Stimulated activated CD4-positive, alpha-beta T cell treated with anti-CD3 and anti-CD28 coated beads, TNF-alpha, amount 100 ng/mL, for 48 hours (primary cell): ENCODE measurements around the gene SLC31A1.
A peak's percentile ranks its signal among the peaks of the same experiment; 100 is the strongest.
"Not testable (repeated sequence)": the region's sequence is repeated elsewhere in the genome, so short reads cannot be mapped to it uniquely, and the experiment has no call there.

Source experiments
- DNase-seq, 3 donors: peaks; one replicate each; pipeline ENCODE4 v3.0.0-alpha.2; 2020; ENCODE audit warnings: low read depth in 3 of 3

Gene SLC31A1

GRCh38 chr9:113261917-113262671, 40.8 kb downstream of the SLC31A1 start:
- no peak for DNase-seq

DNA sequence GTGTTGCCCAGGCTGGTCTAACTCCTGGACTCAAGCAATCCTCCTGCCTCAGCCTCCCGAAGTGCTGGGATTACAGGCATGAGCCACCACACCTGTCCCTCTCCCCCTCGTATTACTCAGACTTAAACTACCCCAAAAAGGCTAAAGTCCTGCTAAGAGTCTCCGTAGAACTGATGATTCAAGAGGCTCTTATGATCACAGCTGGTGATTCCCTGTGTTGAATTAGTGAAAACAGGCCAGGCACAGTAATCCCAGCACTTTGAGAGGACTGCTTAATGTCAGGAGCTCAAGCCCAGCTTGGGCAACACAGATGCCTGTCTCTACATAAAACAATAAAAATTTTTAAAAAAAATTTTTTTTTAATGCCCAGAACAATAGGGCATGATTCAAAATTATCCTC, 44.8 kb downstream of the SLC31A1 start:
- DNase-seq: no peak

DNA sequence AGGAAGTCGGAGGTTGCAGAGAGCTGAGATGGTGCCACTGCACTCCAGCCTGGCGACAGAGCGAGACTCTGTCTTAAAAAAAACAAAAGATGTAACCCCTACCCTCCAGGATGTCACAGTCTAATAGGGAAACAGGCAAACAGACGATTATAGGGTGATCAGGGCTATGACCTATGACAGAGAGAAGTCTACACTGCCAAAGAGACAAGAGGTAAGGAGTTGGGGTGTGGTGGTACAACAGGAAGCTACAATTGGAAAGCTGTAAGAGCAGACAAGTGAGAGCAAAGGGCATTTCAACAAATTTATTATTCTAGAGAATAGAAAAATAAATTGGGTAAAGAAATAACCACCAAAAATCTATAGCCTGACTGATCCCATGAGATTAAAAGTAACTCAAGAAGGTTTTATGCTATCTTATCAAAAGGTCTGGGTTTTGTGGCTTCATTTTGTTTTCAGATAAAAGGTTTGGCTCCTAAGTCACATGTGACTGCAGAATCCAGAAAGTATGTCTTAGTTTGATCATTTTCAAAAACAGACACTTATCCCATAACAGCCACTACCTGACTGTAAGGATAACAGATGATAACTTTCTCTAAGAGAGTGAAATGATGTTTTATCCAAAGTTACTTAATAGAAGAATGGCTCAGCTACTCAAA, 46.7 kb downstream of the SLC31A1 start:
- DNase-seq: no peak

GRCh38 chr9:113269355-113269754, 48.0 kb downstream of the SLC31A1 start:
- DNase-seq: no peak

DNA sequence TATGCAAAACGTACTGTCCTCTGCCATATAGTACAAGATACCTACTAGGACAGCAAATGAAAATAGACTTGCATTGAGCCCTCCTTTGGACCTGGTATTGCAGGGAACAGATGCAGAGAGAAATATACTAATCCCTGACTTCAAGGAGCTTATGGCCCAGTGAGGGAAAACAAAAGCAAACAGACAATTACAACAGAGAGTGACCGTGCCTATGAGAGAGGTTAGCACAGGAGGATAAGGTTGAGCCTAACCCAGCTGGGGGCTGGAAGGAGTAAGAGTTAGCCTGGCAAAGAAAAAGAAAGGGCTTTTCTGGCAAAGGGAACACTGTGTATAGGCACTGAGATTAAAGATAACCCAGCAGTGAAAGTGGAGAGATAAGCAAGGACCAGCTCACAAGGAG, 48.5 kb downstream of the SLC31A1 start:
- no peak for DNase-seq

GRCh38 chr9:113274474-113275156, 53.3 kb downstream of the SLC31A1 start:
- DNase-seq: peak in 1 of 3 donors; percentile 33

DNA sequence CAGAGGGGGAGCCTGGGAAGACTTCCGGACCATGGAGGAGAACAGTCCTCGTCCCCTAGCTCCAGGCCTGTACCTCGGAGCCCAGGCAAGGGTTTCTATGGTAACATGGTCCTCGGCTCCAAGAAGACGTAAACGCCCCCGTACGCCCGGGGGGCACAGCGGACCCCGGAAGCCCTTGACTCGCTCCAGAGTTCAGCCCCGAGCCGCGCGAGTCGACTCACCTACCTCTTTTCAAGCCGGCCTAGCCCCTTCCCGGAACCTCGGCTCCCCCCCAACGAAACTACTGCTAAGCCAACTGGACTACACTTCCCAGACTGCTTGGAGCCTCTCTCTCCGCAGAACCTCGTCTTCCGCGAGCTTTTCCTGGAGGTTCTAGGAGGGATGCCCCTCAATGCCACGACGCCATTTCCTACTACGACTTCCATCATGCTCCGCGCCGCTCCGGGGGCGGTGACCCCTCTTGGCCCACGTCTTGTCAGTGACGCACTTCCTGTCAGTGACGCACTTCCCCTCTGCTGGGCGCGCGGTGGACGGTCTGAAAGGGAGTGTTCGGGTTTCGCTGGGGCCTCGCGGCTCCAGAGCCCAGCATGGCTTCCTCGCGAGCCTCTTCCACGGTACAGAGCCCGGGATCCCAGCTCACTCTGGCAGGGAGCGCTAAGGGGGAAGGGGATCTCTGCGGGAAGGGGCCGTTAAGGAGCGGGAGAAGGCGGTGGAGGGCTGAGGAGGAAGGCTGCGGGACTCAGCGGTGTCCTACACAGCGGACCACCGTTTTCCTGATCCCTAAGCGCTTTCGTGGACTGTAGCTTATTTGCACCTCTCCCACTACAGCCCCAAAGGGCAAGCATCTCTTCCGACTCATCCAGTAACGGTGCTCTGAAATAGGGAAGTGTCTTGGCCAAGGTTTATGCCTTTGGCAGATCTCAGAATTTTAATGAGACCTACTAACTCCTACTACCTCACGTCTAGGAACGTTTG, 54.1 kb downstream of the SLC31A1 start, which contains the start of the genes CDC26 and PRPF4:
Gene CDC26 (minus strand): TSS at position 416 of the 975 bp plus-strand sequence. CDS start 3,065 bp downstream, outside the sequence.
Gene PRPF4 (plus strand): TSS at position 502 of the 975 bp plus-strand sequence. CDS start 86 bp downstream, at position 588.
- DNase-seq: peak; percentile 91 to 93 (median 92)

DNA sequence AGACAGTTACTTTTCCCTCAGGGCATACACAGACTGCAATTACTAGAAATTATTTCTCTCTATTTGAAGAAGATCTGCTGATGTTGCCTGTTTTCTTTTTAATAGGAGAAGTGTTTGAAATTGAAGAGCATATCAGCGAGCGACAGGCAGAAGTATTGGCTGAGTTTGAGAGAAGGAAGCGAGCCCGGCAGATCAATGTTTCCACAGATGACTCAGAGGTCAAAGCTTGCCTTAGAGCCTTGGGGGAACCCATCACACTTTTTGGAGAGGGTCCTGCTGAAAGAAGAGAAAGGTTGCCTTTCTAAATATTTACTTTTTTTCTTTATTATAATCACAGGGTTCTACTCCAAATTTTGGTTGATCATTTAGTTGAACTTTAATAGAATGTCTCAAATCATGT, 57.5 kb downstream of the SLC31A1 start:
- no peak for DNase-seq

- no peak for DNase-seq
Measured at GRCh38 chr9:113281356-113281755, 60.0 kb downstream of the SLC31A1 start.

GRCh38 chr9:113289091-113289490, 67.7 kb downstream of the SLC31A1 start:
- DNase-seq: no peak

DNA sequence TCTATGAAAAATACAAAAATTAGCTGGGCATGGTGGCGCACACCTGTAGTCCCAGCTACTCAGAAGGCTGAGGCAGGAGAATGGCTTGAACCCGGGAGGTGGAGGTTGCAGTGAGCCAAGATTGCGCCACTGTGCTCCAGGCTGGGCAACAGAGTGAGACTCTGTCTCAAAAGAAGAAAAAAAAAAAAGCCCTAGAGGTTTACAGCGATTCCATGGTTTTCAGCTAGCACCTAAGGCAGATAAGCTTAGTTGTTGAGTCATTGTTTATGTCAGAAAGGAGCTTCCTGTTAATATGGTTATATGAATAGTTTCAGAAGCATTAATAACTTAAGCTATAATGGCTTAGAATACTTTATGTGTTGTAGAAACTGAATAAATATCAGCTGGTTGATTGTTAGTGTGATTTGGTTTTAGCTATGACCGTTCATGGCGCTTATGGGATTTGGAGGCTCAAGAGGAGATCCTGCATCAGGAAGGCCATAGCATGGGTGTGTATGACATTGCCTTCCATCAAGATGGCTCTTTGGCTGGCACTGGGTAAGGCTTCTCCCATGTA, 68.8 kb downstream of the SLC31A1 start:
- no peak for DNase-seq

GRCh38 chr9:113293285-113293878, 72.0 kb downstream of the SLC31A1 start:
- DNase-seq: no peak

DNA sequence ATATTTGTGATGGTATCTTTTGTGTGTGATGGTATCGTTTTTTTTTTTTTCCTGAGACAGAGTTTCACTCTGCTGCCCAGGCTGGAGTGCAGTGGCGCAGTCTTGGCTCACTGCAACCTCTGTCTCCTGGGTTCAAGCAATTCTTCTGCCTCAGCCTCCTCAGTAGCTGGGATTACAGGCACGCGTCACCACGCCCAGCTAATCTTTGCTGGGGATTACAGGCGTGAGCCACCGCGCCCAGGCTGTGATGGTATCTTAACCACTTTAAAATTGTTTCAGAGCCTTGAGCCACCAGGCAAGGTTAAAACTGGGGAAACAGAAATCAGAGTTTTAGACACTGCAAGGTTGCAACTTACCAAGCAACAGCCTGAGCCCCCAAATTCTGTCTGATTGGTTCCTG, 74.9 kb downstream of the SLC31A1 start:
- DNase-seq: not testable (repeated sequence)

DNA sequence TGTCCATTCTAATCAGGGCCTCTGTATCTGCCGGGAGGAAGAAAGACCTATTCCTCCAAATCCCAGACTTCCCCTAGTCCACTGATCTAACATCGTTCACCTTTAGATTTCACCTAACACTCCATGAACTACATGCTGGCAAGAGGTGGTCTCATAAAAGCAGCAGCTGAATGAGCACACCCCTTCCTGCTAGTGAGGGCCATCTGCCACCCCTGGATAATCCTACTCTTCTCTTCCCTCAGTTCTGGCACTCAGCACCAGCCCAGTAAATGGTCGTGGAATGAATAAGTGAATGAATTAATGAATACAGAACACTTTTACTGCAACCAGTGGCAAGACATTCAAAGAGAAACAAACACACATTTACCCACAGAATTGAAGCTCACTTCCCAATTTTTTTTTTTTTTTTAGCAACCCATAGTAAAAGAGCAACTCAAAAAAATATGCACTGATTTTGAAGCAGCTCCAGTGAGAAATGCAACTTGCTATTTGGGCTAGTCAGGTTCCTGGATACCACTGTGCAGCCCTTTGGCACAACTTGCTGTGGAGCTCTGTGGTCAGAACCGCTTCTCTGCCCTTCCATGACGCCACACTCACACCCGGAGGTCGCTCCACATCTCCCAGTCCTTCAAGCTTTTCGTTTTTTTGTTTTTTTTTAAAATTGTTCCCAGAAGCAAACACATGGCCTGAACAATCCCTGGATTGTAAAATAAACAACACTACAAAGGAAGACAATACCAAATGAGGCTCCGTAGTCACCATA, 75.6 kb downstream of the SLC31A1 start:
- no peak for DNase-seq

- no peak for DNase-seq
Measured at GRCh38 chr9:113298311-113298710, 77.0 kb downstream of the SLC31A1 start.

- no peak for DNase-seq
Measured at GRCh38 chr9:113298924-113299770, 77.8 kb downstream of the SLC31A1 start.

GRCh38 chr9:113299800-113300292, 78.5 kb downstream of the SLC31A1 start:
- DNase-seq: no peak

GRCh38 chr9:113301548-113301947, 80.2 kb downstream of the SLC31A1 start:
- DNase-seq: no peak
